H1 (cell line): ENCODE data around the gene MBP.

Experiments used
- BCL11A ChIP-seq, 2 experiments: IDR thresholded peaks; one replicate each; pipeline ENCODE4 v1.6.1; 2011; ENCODE audit warnings: low read depth in 2 of 2, low read length in 2 of 2, mild to moderate bottlenecking in 2 of 2
- EP300 ChIP-seq, 2 experiments: IDR thresholded peaks; 1 replicate in 1 of 2; 2 replicates in 1 of 2; pipeline ENCODE4 v1.6.1; 2011 to 2012; ENCODE audit warnings: low read depth in 2 of 2, low read length in 2 of 2, mild to moderate bottlenecking in 2 of 2, borderline replicate concordance in 1 of 2, inconsistent platforms in 1 of 2, moderate library complexity in 1 of 2
- EZH2 ChIP-seq: fragments of 200-600 bp; sonication (generic); IDR thresholded peaks from 2 replicates; pipeline ENCODE4 v1.7.1; 2012; ENCODE audit warnings: low read depth, mild to moderate bottlenecking, moderate library complexity, low read length, inconsistent platforms; ENCODE audit not compliant: severe bottlenecking
- GABPA ChIP-seq: IDR thresholded peaks from 2 replicates; pipeline ENCODE4 v1.6.1; 2011; ENCODE audit warnings: mild to moderate bottlenecking, low read length, moderate library complexity, borderline replicate concordance; ENCODE audit not compliant: insufficient read depth
- MAFK ChIP-seq: IDR thresholded peaks from 2 replicates; pipeline ENCODE4 v1.6.1; 2012; ENCODE audit warnings: low read depth, mild to moderate bottlenecking, improper control_type of control experiment, low read length
- POLR2A ChIP-seq, 2 experiments: IDR thresholded peaks; 1 replicate in 1 of 2; 2 replicates in 1 of 2; pipeline ENCODE4 v1.6.1; 2011; ENCODE audit warnings: low read depth in 2 of 2, low read length in 2 of 2, mild to moderate bottlenecking in 2 of 2; ENCODE audit errors: control extremely low read depth in 1 of 2
- RAD21 ChIP-seq, 2 experiments: IDR thresholded peaks in 1 of 2; conservative IDR thresholded peaks in 1 of 2; 2 replicates each; pipeline ENCODE4 v1.6.1; 2011; ENCODE audit warnings: low read depth in 2 of 2, low read length in 2 of 2, improper control_type of control experiment in 1 of 2, inconsistent platforms in 1 of 2, mild to moderate bottlenecking in 1 of 2, moderate library complexity in 1 of 2
- RBBP5 ChIP-seq: IDR thresholded peaks from 2 replicates; pipeline ENCODE4 v1.7.1; 2012; ENCODE audit warnings: low read depth, mild to moderate bottlenecking, inconsistent platforms, low read length, moderate library complexity, borderline replicate concordance
- SIN3A ChIP-seq, 2 experiments: IDR thresholded peaks in 1 of 2; conservative IDR thresholded peaks in 1 of 2; 2 replicates each; pipeline ENCODE4 v1.6.1; 2011 to 2012; ENCODE audit warnings: low read length in 2 of 2, improper control_type of control experiment in 1 of 2, low read depth in 1 of 2, mild to moderate bottlenecking in 1 of 2
- SIRT6 ChIP-seq: IDR thresholded peaks from one replicate; pipeline ENCODE4 v1.7.1; 2012; ENCODE audit warnings: low read length, inconsistent platforms
- TF ChIP-seq, protein P1 (sequence below): IDR thresholded peaks from 2 replicates; pipeline ENCODE4 v1.6.1; 2012; ENCODE audit warnings: low read length, inconsistent platforms
- TF ChIP-seq, protein P2 (sequence below), 3 experiments: IDR thresholded peaks; 1 replicate in 2 of 3; 2 replicates in 1 of 3; pipeline versions ENCODE4 v1.5.1 to v1.6.1; 2011; ENCODE audit warnings: low read length in 3 of 3, mild to moderate bottlenecking in 3 of 3, inconsistent platforms in 2 of 3, low read depth in 1 of 3, moderate library complexity in 1 of 3; ENCODE audit not compliant: insufficient read depth in 1 of 3; ENCODE audit errors: control extremely low read depth in 1 of 3
- TF ChIP-seq, protein P3 (sequence below): IDR thresholded peaks from 2 replicates; pipeline ENCODE4 v1.6.1; 2011; ENCODE audit warnings: low read length, improper control_type of control experiment

DNA sequence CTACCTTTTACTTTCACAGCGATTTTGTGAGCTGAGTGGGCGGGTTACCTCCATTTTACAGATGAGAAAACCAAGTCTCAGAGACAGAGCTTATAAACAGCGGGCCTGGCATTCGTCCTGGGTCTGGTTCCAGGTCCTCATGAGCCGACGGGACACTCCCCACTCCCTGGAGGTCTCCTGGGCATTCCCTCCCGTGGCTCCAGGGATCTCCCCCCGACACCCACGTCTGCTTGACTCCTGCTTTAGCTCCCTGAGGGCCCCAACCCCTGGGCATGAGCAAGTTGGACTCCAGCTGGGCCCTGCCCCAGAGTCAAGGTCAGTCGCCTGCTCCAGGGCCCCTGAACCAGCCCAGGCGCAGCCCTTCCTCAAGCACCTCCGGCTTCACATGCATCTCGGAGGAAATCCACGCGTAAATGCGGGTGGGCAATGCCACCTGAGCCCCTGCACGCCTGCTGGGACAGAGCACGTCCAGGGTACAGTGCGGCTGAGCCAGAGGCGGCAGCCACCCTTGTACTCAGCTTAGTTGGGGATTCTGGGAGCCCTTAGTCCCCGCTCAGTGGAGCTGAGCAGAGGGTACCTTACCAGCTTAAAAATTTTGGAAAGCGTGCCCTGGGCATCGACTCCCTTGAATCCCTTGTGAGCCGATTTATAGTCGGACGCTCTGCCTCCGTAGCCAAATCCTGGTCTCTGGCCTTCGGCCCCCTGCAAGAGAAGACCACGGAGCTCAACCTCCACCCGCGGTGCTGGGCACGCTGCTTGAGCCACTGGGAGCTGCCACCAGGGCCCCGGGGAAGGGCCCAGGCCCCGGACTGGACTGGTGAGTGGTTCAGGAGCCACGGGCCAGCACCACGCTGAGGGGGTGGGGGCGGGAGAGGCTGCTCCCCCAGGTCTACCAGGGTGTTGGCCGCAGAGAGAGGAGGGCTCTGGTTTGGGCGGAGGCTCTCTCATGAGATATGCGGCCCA is 148.1 kb downstream of the MBP start:
- TF ChIP-seq, protein P1, sequence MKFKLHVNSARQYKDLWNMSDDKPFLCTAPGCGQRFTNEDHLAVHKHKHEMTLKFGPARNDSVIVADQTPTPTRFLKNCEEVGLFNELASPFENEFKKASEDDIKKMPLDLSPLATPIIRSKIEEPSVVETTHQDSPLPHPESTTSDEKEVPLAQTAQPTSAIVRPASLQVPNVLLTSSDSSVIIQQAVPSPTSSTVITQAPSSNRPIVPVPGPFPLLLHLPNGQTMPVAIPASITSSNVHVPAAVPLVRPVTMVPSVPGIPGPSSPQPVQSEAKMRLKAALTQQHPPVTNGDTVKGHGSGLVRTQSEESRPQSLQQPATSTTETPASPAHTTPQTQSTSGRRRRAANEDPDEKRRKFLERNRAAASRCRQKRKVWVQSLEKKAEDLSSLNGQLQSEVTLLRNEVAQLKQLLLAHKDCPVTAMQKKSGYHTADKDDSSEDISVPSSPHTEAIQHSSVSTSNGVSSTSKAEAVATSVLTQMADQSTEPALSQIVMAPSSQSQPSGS, result no peak
- TF ChIP-seq, protein P2, sequence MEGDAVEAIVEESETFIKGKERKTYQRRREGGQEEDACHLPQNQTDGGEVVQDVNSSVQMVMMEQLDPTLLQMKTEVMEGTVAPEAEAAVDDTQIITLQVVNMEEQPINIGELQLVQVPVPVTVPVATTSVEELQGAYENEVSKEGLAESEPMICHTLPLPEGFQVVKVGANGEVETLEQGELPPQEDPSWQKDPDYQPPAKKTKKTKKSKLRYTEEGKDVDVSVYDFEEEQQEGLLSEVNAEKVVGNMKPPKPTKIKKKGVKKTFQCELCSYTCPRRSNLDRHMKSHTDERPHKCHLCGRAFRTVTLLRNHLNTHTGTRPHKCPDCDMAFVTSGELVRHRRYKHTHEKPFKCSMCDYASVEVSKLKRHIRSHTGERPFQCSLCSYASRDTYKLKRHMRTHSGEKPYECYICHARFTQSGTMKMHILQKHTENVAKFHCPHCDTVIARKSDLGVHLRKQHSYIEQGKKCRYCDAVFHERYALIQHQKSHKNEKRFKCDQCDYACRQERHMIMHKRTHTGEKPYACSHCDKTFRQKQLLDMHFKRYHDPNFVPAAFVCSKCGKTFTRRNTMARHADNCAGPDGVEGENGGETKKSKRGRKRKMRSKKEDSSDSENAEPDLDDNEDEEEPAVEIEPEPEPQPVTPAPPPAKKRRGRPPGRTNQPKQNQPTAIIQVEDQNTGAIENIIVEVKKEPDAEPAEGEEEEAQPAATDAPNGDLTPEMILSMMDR (IDR thresholded peaks at IDR 0.05; ENCODE audit: control extremely low read depth in 1 of 3, insufficient read depth in 1 of 3, low read depth in 1 of 3, low read length in 3 of 3), result no peak
- TF ChIP-seq RAD21 (IDR thresholded peaks at IDR 0.05 in 1 of 2, conservative IDR thresholded peaks at IDR 0.05 in 1 of 2; ENCODE audit: low read depth in 2 of 2, low read length in 2 of 2), result no peak
- TF ChIP-seq, protein P3, sequence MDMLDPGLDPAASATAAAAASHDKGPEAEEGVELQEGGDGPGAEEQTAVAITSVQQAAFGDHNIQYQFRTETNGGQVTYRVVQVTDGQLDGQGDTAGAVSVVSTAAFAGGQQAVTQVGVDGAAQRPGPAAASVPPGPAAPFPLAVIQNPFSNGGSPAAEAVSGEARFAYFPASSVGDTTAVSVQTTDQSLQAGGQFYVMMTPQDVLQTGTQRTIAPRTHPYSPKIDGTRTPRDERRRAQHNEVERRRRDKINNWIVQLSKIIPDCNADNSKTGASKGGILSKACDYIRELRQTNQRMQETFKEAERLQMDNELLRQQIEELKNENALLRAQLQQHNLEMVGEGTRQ, result no peak
- no peak for TF ChIP-seq POLR2A (IDR thresholded peaks at IDR 0.05; ENCODE audit: control extremely low read depth in 1 of 2, low read depth in 2 of 2, low read length in 2 of 2)
- no peak for TF ChIP-seq GABPA
- TF ChIP-seq RBBP5, result no peak
- TF ChIP-seq EP300 (IDR thresholded peaks at IDR 0.05; ENCODE audit: borderline replicate concordance in 1 of 2, low read depth in 2 of 2, low read length in 2 of 2), result no peak
- TF ChIP-seq SIRT6, result no peak
- TF ChIP-seq EZH2, result no peak
- TF ChIP-seq SIN3A (conservative IDR thresholded peaks at IDR 0.05 in 1 of 2, IDR thresholded peaks at IDR 0.05 in 1 of 2; ENCODE audit: low read depth in 1 of 2, low read length in 2 of 2), result no peak
- no peak for TF ChIP-seq BCL11A (IDR thresholded peaks at IDR 0.05; ENCODE audit: low read depth in 2 of 2, low read length in 2 of 2)
- no peak for TF ChIP-seq MAFK
